Retinal pigment epithelial cell (primary cell): Measurements from ENCODE around the gene SLC35F5.
"Not testable (repeated sequence)": the region's sequence is repeated elsewhere in the genome, so short reads cannot be mapped to it uniquely, and the experiment has no call there.

ENCODE experiments used
- DNase-seq: peaks from one replicate; pipeline ENCODE4 v3.0.0-alpha.2; 2010; ENCODE audit warnings: low read depth
- H3K4me3 ChIP-seq: 2 replicates; pipeline ENCODE4 v1.5.1; 2011; ENCODE audit warnings: mild to moderate bottlenecking, low read length, control low read depth, moderate library complexity
- TF ChIP-seq, protein P1 (sequence below): conservative IDR thresholded peaks from 2 replicates; pipeline ENCODE4 v1.5.1; 2011; ENCODE audit warnings: low read depth, low read length, control low read depth, inconsistent platforms

The SLC35F5 gene

DNA sequence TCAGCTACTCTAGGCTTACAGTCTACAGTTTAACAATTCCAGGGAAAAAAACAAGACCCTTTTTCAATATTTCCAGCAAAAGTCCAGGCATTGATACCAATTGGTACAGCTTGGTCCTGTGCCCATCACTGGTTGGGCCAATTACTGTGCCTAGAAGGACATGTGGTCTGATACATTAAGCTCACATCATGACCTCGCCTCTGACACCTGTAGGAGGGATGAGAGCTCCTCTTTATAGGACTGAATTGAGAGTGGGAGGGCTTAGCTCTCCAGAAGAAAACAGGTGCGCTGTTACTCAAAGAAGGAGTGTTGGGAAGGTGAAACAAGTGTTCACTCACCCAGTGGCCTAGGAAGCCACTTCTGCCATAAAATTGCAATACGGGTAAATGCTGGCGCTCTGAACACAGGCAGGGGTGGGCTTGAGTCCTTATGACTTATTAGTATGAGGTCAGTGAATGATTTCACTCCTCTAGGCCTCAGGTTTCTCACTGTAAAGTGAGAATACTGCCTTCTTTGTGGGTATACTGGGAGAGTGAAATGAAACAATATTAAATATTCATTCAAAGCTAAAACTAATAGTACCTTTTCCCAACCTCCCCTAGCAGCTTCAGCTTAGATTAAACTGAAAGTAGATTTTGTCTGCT is 79.7 kb downstream of the SLC35F5 start:
- no peak overlapping the region for H3K4me3 ChIP-seq
- DNase-seq: no peak
- TF ChIP-seq, protein P1, sequence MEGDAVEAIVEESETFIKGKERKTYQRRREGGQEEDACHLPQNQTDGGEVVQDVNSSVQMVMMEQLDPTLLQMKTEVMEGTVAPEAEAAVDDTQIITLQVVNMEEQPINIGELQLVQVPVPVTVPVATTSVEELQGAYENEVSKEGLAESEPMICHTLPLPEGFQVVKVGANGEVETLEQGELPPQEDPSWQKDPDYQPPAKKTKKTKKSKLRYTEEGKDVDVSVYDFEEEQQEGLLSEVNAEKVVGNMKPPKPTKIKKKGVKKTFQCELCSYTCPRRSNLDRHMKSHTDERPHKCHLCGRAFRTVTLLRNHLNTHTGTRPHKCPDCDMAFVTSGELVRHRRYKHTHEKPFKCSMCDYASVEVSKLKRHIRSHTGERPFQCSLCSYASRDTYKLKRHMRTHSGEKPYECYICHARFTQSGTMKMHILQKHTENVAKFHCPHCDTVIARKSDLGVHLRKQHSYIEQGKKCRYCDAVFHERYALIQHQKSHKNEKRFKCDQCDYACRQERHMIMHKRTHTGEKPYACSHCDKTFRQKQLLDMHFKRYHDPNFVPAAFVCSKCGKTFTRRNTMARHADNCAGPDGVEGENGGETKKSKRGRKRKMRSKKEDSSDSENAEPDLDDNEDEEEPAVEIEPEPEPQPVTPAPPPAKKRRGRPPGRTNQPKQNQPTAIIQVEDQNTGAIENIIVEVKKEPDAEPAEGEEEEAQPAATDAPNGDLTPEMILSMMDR: no peak

DNA sequence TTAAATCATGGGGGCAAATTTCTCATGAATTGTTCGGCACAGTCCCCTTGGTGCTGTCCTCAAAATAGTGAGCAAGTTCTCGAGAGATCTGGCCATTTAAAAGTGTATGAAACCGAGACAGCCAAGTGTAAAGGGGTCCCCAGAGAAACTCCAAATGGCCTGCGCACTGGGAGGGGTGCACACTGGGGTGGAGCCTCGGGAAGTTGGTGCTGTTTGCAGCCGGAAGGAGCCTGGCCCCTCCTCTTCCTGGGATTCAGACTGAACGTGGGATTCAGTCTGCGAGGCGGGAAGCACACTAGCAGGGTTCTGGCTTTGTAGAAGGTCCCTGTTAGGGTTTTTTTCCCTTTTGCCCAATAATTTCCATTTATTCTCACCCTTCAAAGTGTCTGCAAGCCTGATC is 80.6 kb downstream of the SLC35F5 start:
- TF ChIP-seq, protein P1: no peak
- DNase-seq: no peak
- H3K4me3 ChIP-seq: no peak overlapping the region

DNA sequence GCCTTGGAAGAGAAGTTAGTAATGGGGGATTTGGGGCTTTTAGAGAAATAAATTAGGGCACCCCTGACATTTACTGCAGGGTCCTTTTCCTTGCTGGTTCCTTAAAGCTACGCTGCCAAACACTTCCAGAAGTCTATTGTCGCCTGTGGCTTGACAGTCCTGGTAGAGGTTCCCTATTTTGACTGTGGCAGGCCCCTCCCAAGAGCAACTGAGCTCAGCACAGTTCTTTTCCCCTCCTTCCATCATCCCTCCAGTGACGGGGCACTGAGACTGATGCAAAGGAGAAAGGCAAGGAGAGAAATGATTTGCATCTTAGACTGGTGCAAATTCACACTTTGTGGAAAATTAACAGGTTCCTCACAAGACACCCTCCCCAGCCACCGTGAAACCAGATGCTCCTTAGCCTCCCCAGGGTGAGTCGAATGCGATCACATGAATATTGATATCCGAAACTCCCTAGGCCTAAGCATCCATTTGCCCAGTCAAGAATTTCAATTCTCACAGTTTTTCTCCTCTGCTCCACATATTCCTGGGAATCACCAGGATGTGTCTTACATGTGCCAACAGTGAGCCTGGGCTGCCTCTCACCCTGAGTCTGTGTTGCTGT is 84.0 kb downstream of the SLC35F5 start:
- DNase-seq: no peak
- TF ChIP-seq, protein P1: no peak
- H3K4me3 ChIP-seq: no peak overlapping the region

DNA sequence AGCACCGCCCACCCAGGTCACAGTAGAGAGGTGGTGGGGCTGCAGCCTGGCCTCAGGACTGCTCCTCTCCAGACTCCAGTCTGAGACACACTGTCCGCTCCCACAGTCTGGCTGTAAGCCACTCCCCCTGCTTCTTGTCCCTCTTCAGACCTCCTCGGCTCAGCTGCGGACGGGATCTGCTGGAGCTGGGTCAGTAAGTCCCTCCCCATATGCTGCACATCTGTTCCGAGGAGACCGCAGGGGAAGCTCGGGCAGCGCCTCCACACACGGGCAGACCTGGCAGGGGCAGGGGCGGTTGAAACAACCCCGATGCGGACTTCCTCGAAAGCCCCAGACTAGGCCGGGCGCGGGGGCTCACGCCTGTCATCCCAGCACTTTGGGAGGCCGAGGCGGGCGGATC is 87.4 kb downstream of the SLC35F5 start:
- not testable (repeated sequence) for DNase-seq, H3K4me3 ChIP-seq

DNA sequence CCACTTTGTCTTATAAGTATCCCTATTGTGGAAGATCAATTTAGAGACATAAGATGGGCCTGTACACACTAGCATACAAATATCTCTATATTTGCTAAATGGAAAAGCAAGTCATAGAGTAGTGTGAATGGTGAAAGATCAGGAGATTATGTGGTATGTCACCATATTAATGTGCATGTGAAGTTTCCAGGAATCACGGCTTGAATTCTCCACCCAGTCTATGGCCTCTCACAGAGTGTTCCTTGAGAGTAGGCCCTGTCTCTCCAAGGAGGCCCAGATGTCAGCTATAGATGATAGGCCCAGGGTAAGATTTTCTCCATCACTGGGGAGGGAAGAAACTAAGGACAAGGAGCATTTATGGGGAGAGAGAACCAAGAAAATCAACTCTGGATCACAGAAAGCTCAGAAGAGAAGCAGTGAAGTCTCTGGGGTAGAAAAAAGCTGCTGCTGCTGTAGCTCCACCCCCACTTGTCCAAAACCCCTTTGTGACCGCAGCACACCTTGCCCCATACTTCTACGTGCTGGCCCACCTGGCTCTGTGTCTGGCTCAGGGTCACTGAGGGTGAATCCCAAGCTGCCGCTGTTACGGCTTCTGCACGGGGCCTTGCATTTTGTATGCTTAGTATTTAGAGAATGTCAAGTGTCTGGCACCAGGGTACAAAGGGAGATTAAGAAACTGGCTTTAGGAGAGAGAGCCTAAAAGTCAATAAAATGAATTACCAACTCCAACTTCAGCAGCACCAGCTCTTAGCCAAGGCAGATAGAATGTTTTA is 91.5 kb downstream of the SLC35F5 start:
- DNase-seq: not testable (repeated sequence)

DNA sequence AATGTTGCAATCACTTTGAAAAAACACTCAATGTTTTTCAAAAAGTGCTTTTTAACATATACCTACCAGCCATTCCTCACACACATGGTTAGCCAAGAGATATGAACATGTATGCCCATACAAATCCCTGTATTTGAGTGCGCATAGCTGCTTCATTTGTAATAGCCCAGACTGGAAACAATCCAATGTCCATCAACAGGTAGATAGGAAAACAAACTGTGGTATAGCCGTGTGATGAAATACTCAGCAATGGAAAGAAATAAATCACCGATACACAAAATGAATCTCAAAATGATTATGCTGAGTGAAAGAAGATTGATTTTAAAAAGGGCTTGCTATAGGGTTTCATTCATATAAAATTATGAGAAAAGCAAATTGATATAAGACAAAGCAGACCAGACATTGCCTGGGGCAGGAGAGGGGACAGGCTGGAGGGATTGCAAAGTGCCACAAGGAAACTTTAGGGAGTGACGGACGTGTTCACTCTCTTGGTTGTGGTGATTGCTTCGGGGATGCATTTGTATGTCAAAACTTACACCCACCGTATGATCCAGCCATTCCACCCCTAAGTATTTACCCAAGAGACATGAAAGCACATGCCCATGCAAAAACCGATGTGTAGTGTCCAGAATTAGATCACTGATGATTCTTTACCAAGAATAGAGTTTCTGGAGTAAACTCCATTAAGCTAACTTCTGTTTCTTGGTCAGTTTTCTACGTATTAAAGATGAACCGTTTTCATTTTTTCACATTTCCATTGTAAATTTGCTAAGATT is 93.0 kb downstream of the SLC35F5 start:
- H3K4me3 ChIP-seq, DNase-seq: not testable (repeated sequence)

More for the DNA sequence above, 91.5 kb downstream of the SLC35F5 start:
- not testable (repeated sequence) for H3K4me3 ChIP-seq
